H9 (cell line): ENCODE results near the gene SLC13A4. TPM values are rescaled to one million over a fixed set of nuclear protein-coding genes. Genes with fewer than 3 reads are reported as not detected.

Experiments used
- DNase-seq: peaks from one replicate; pipeline ENCODE4 v3.0.0-alpha.2; 2017
- H2AFZ ChIP-seq: one replicate; pipeline ENCODE4 v1.6.1; 2013; ENCODE audit warnings: mild to moderate bottlenecking, low read length, control low read depth, moderate library complexity
- H2AK5ac ChIP-seq: 2 replicates; pipeline ENCODE4 v1.6.1; 2013; ENCODE audit warnings: low read length, control low read depth, mixed read lengths; ENCODE audit not compliant: insufficient read length
- H2BK120ac ChIP-seq: one replicate; pipeline ENCODE4 v1.6.1; 2013; ENCODE audit warnings: low read depth, mild to moderate bottlenecking, low read length, control low read depth, inconsistent platforms; ENCODE audit not compliant: poor library complexity, severe bottlenecking
- H2BK12ac ChIP-seq: 2 replicates; pipeline ENCODE4 v1.6.1; 2013; ENCODE audit warnings: low read length, control low read depth, mixed read lengths, low read depth; ENCODE audit not compliant: insufficient read length
- H2BK15ac ChIP-seq: 2 replicates; pipeline ENCODE4 v1.6.1; 2013; ENCODE audit warnings: low read depth, low read length, control low read depth
- H2BK20ac ChIP-seq: one replicate; pipeline ENCODE4 v1.6.1; 2013; ENCODE audit warnings: low read depth, mild to moderate bottlenecking, low read length, control low read depth, inconsistent platforms; ENCODE audit not compliant: poor library complexity, severe bottlenecking
- H2BK5ac ChIP-seq: 2 replicates; pipeline ENCODE4 v1.6.1; 2013; ENCODE audit warnings: low read length, control low read depth, mixed read lengths; ENCODE audit not compliant: insufficient read length
- H3K14ac ChIP-seq: 2 replicates; pipeline ENCODE4 v1.6.1; 2013; ENCODE audit warnings: low read length, control low read depth; ENCODE audit not compliant: insufficient read depth
- H3K18ac ChIP-seq: 2 replicates; pipeline ENCODE4 v1.6.1; 2013; ENCODE audit warnings: low read depth, mild to moderate bottlenecking, mixed read lengths, low read length, control low read depth; ENCODE audit not compliant: insufficient read length
- H3K23ac ChIP-seq: 2 replicates; pipeline ENCODE4 v1.6.1; 2013; ENCODE audit warnings: low read length, control low read depth, mixed read lengths, low read depth; ENCODE audit not compliant: insufficient read length
- H3K23me2 ChIP-seq: 2 replicates; pipeline ENCODE4 v1.6.1; 2013; ENCODE audit warnings: low read depth, mild to moderate bottlenecking, mixed read lengths, low read length, control low read depth; ENCODE audit not compliant: insufficient read length, poor library complexity, severe bottlenecking
- H3K27ac ChIP-seq: 2 replicates; pipeline ENCODE4 v1.5.1; 2013; ENCODE audit warnings: low read length, control low read depth, mixed read lengths, low read depth; ENCODE audit not compliant: insufficient read length
- H3K27me3 ChIP-seq: 2 replicates; pipeline ENCODE4 v1.6.1; 2013; ENCODE audit warnings: low read length, control low read depth, inconsistent platforms; ENCODE audit not compliant: insufficient read depth
- H3K4ac ChIP-seq: 2 replicates; pipeline ENCODE4 v1.6.1; 2013; ENCODE audit warnings: low read depth, mild to moderate bottlenecking, control low read depth, inconsistent platforms, low read length, moderate library complexity
- H3K4me1 ChIP-seq: 2 replicates; pipeline ENCODE4 v1.6.1; 2013; ENCODE audit warnings: low read length, control low read depth, inconsistent platforms; ENCODE audit not compliant: insufficient read depth
- H3K4me2 ChIP-seq: 2 replicates; pipeline ENCODE4 v1.6.1; 2013; ENCODE audit warnings: low read length, control low read depth, mixed read lengths; ENCODE audit not compliant: insufficient read length, insufficient read depth
- H3K56ac ChIP-seq: 2 replicates; pipeline ENCODE4 v1.6.1; 2013; ENCODE audit warnings: low read depth, mild to moderate bottlenecking, mixed read lengths, low read length, control low read depth; ENCODE audit not compliant: insufficient read length
- H3K79me1 ChIP-seq: 2 replicates; pipeline ENCODE4 v1.6.1; 2013; ENCODE audit warnings: low read depth, mild to moderate bottlenecking, moderate library complexity, low read length, control low read depth, inconsistent platforms; ENCODE audit not compliant: insufficient read depth, poor library complexity, severe bottlenecking
- H3K79me2 ChIP-seq: 2 replicates; pipeline ENCODE4 v1.6.1; 2013; ENCODE audit warnings: low read length, control low read depth, inconsistent platforms; ENCODE audit not compliant: insufficient read depth
- H3K9ac ChIP-seq: 2 replicates; pipeline ENCODE4 v1.6.1; 2013; ENCODE audit warnings: low read length, control low read depth, mixed read lengths; ENCODE audit not compliant: insufficient read length; ENCODE audit errors: extremely low read depth
- H3K9me3 ChIP-seq: one replicate; pipeline ENCODE4 v1.6.1; 2013; ENCODE audit warnings: low read depth, low read length, inconsistent platforms; ENCODE audit not compliant: control insufficient read depth
- H3T11ph ChIP-seq: one replicate; pipeline ENCODE4 v1.6.1; 2013; ENCODE audit warnings: mild to moderate bottlenecking, low read length, control low read depth, inconsistent platforms
- H4K20me1 ChIP-seq: one replicate; pipeline ENCODE4 v1.6.1; 2013; ENCODE audit not compliant: control insufficient read depth, insufficient read length, insufficient read depth
- H4K5ac ChIP-seq: 2 replicates; pipeline ENCODE4 v1.6.1; 2013; ENCODE audit warnings: low read depth, mild to moderate bottlenecking, mixed read lengths, low read length, control low read depth; ENCODE audit not compliant: insufficient read length
- H4K8ac ChIP-seq: replicated peaks from 2 replicates; pipeline ENCODE4 v1.6.1; 2013; ENCODE audit warnings: low read length, control low read depth, mixed read lengths, low read depth; ENCODE audit not compliant: insufficient read length
- H4K91ac ChIP-seq: 2 replicates; pipeline ENCODE4 v1.6.1; 2013; ENCODE audit warnings: low read depth, mild to moderate bottlenecking, moderate library complexity, mixed read lengths, low read length, control low read depth; ENCODE audit not compliant: insufficient read length
- H3K27ac Mint-ChIP-seq, 3 experiments: 2 replicates in 2 of 3; 3 replicates in 1 of 3; pipeline ENCODE4 v1.8.0; 2020 to 2021; ENCODE audit warnings: mixed read lengths in 3 of 3, mild to moderate bottlenecking in 1 of 3, moderate library complexity in 1 of 3
- H3K27me3 Mint-ChIP-seq: 2 replicates; pipeline ENCODE4 v1.8.0; 2021; ENCODE audit warnings: low read depth, mild to moderate bottlenecking, moderate library complexity, mixed read lengths
- H3K36me3 Mint-ChIP-seq, 3 experiments: 2 replicates in 2 of 3; 3 replicates in 1 of 3; pipeline ENCODE4 v1.8.0; 2020 to 2021; ENCODE audit warnings: low read depth in 3 of 3, mixed read lengths in 3 of 3; ENCODE audit not compliant: insufficient read depth in 1 of 3
- H3K4me1 Mint-ChIP-seq, 2 experiments: 2 replicates each; pipeline ENCODE4 v1.8.0; 2020; ENCODE audit warnings: mixed read lengths in 2 of 2
- H3K4me3 Mint-ChIP-seq, 2 experiments: 2 replicates in 1 of 2; 3 replicates in 1 of 2; pipeline ENCODE4 v1.8.0; 2020 to 2021; ENCODE audit warnings: mild to moderate bottlenecking in 2 of 2, mixed read lengths in 2 of 2, moderate library complexity in 1 of 2
- H3K9me3 Mint-ChIP-seq, 2 experiments: 2 replicates in 1 of 2; 3 replicates in 1 of 2; pipeline ENCODE4 v1.8.0; 2020; ENCODE audit warnings: mild to moderate bottlenecking in 2 of 2, mixed read lengths in 2 of 2, moderate library complexity in 1 of 2
- CTCF ChIP-seq: fragments of 200-600 bp; sonication (generic); conservative IDR thresholded peaks from 3 replicates; pipeline ENCODE4 v1.8.0; 2021; ENCODE audit warnings: antibody characterized with exemption, mild to moderate bottlenecking
- WGBS: extraction: QIAGEN DNeasy Blood & Tissue Kit; methylation state at CpG from one replicate; pipeline ENCODE4 v1.1.7; 2013; ENCODE audit warnings: missing lambda C conversion rate, low lambda C conversion rate, mixed read lengths; ENCODE audit not compliant: insufficient read length; ENCODE audit errors: extremely low coverage; 5-methylcytosine and 5-hydroxymethylcytosine counted together
- total RNA-seq: library from RNA; stranded (reverse); gene quantifications from 2 replicates; pipeline ENCODE4 v1.2.1, GENCODE V29; 2021

The SLC13A4 gene
- total RNA-seq, 1 experiment from 2014 or later = 3.5 TPM

GRCh38 chr7:135729230-135729629 is 1.2 kb upstream of the SLC13A4 start:
- Mint-ChIP-seq H3K27me3 (peaks cover 9% of the 10 kb centered on the region; the same call in 1 of the 2 replicates), H3K4me1 (peaks cover 17 to 27% of the 10 kb centered on the region in 2 experiments), H3K4me3 (no peak overlapping the region), H3K9me3 (no peaks in the 10 kb centered on the region), H3K27ac (no peak overlapping the region), H3K36me3 (no peaks in the 10 kb centered on the region)
- Histone ChIP-seq H2BK120ac (no peak overlapping the region), H4K8ac (no peak overlapping the region), H4K91ac (no peak overlapping the region), H3K79me2 (no peaks in the 10 kb centered on the region), H3K56ac (no peak overlapping the region), H4K20me1 (no peaks in the 10 kb centered on the region), H2BK20ac (no peak overlapping the region), H3T11ph (no peak overlapping the region), H2AK5ac (no peak overlapping the region), H3K14ac (no peak overlapping the region), H3K4me2 (no peak overlapping the region), H3K4ac (no peak overlapping the region), H3K27ac (no peak overlapping the region), H3K23ac (no peak overlapping the region), H3K27me3 (no peaks in the 10 kb centered on the region), H3K4me1 (peaks cover 5% of the 10 kb centered on the region; the same call in 1 of the 2 replicates), H3K9me3 (no peaks in the 10 kb centered on the region), H2BK5ac (no peak overlapping the region), H4K5ac (no peak overlapping the region), H2AFZ (no peak overlapping the region), H2BK15ac (no peak overlapping the region), H3K9ac (no peak overlapping the region), H2BK12ac (no peak overlapping the region), H3K79me1 (no peaks in the 10 kb centered on the region), H3K18ac (no peak overlapping the region), H3K23me2 (no peaks in the 10 kb centered on the region)
- no CpG with 5 or more reads among the region's 5 CpGs for WGBS
- no peak for TF ChIP-seq CTCF
- DNase-seq = no peak
